NCI-H2029 (cell line): ENCODE data around the gene SIRT3.

Experiments
- DNase-seq: peaks from one replicate; lab custom pipeline; 2025; lab: John Stamatoyannopoulos, UW

SIRT3 gene

GRCh38 chr11:235997-236773 lies at the start of gene SIRT3:
Gene SIRT3 (minus strand): TSS chr11:236342. CDS start chr11:236328, 14 bp downstream.
- DNase-seq, result peak; percentile 78

- DNase-seq, result no peak
These were observed 49.7 kb upstream of the SIRT3 start for GRCh38 chr11:285894-286220.

- no peak for DNase-seq
These were observed 49.1 kb upstream of the SIRT3 start for GRCh38 chr11:285021-285893.

GRCh38 chr11:284105-285020 lies 48.2 kb upstream of the SIRT3 start:
- DNase-seq, result no peak

GRCh38 chr11:283405-284104 lies 47.4 kb upstream of the SIRT3 start:
- no peak for DNase-seq

- no peak for DNase-seq
These were observed 46.7 kb upstream of the SIRT3 start for GRCh38 chr11:282630-283360.

- DNase-seq, result no peak
These were observed 46.0 kb upstream of the SIRT3 start for GRCh38 chr11:282171-282570.

- no peak for DNase-seq
These were observed 45.5 kb upstream of the SIRT3 start for GRCh38 chr11:281486-282161.

- DNase-seq, result no peak
These were observed 44.8 kb upstream of the SIRT3 start for GRCh38 chr11:280706-281485.

GRCh38 chr11:279966-280705 lies 44.0 kb upstream of the SIRT3 start:
- DNase-seq, result no peak

- DNase-seq, result no peak
These were observed 43.2 kb upstream of the SIRT3 start for GRCh38 chr11:279040-279965.

GRCh38 chr11:278001-278951 lies 42.1 kb upstream of the SIRT3 start, which contains the start of gene NLRP6:
Gene NLRP6 (plus strand): TSS chr11:278407. CDS start chr11:278570, 163 bp downstream.
- no peak for DNase-seq

- no peak for DNase-seq
These were observed 40.1 kb upstream of the SIRT3 start for GRCh38 chr11:276219-276618.

- no peak for DNase-seq
These were observed 36.7 kb upstream of the SIRT3 start for GRCh38 chr11:272931-273198.

GRCh38 chr11:272195-272930 lies 36.2 kb upstream of the SIRT3 start:
- DNase-seq, result no peak

- no peak for DNase-seq
These were observed 35.2 kb upstream of the SIRT3 start for GRCh38 chr11:271319-271715.
